Measurements from ENCODE around the gene EIF4E3. TPM values are rescaled to one million over a fixed set of nuclear protein-coding genes. Genes with fewer than 3 reads are reported as not detected.

EIF4E3 gene
- polyA plus RNA-seq, 1 donor (not counting 4 experiments of a cell fraction or from before 2014, with no cell fraction given): 2.2 TPM

- DNase-seq (ENCODE audit: low read depth, low spot score): no peak
- H3K79me2 ChIP-seq (ENCODE audit: control insufficient read depth, insufficient read depth, low read length): no peaks in the 10 kb centered on the region
- TF ChIP-seq CTCF (optimal IDR thresholded peaks at IDR 0.05 in 1 of 3, IDR thresholded peaks at IDR 0.05 in 1 of 3, conservative IDR thresholded peaks at IDR 0.05 in 1 of 3; ENCODE audit: extremely low read depth in 1 of 3, insufficient read depth in 2 of 3, low read length in 3 of 3) (no peak), EZH2 (IDR thresholded peaks at IDR 0.05; ENCODE audit: low read length) (no peak)
- no peak overlapping the region for H3K9ac ChIP-seq (ENCODE audit: control insufficient read depth, extremely low read depth, insufficient read depth, low read length)
- peaks cover 13% of the 10 kb centered on the region for H3K4me1 ChIP-seq (ENCODE audit: control insufficient read depth, extremely low read depth, insufficient read depth, low read length)
- no peak overlapping the region for H3K4me2 ChIP-seq (ENCODE audit: control insufficient read depth, extremely low read depth, insufficient read depth, low read depth, low read length)
- H3K36me3 ChIP-seq (ENCODE audit: control insufficient read depth in 2 of 2, extremely low read depth in 1 of 2, insufficient read depth in 2 of 2, low read length in 2 of 2): no peaks in the 10 kb centered on the region
- H3K27me3 ChIP-seq (ENCODE audit: control insufficient read depth, extremely low read depth, insufficient read depth, low read length): peaks cover 11% of the 10 kb centered on the region
- H2AFZ ChIP-seq (ENCODE audit: control insufficient read depth, low read length): no peak overlapping the region
- dilution Hi-C loops (cut with MboI; ENCODE audit: extremely low pct_ligation_motif_present, low sequenced_read_pairs): no loop called here
- H3K9me3 ChIP-seq (ENCODE audit: control insufficient read depth, low read depth, low read length): no peaks in the 10 kb centered on the region
- no peak overlapping the region for H3K27ac ChIP-seq (ENCODE audit: control insufficient read depth, insufficient read depth, low read length)
- no peak for FAIRE-seq
- H4K20me1 ChIP-seq (ENCODE audit: control insufficient read depth, extremely low read depth, insufficient read depth, low read length): no peaks in the 10 kb centered on the region
- no peaks in the 10 kb centered on the region for H3K9me1 ChIP-seq (ENCODE audit: control insufficient read depth, extremely low read depth, insufficient read depth, low read length)
- no peak overlapping the region for H3K4me3 ChIP-seq (ENCODE audit: control insufficient read depth in 2 of 3, extremely low read depth in 1 of 3, insufficient read depth in 2 of 3, low read depth in 1 of 3, low read length in 3 of 3)
These were observed 3.6 kb upstream of the EIF4E3 start for GRCh38 chr3:71728632-71729342.

- Histone ChIP-seq H3K27me3 (ENCODE audit: control insufficient read depth, extremely low read depth, insufficient read depth, low read length) (peaks cover 13% of the 10 kb centered on the region), H3K4me2 (ENCODE audit: control insufficient read depth, extremely low read depth, insufficient read depth, low read depth, low read length) (peak overlapping the region; percentile 34), H3K27ac (ENCODE audit: control insufficient read depth, insufficient read depth, low read length) (no peak overlapping the region), H3K9me1 (ENCODE audit: control insufficient read depth, extremely low read depth, insufficient read depth, low read length) (no peaks in the 10 kb centered on the region), H2AFZ (ENCODE audit: control insufficient read depth, low read length) (peak overlapping the region; percentile 66), H4K20me1 (ENCODE audit: control insufficient read depth, extremely low read depth, insufficient read depth, low read length) (no peaks in the 10 kb centered on the region), H3K9me3 (ENCODE audit: control insufficient read depth, low read depth, low read length) (no peaks in the 10 kb centered on the region), H3K79me2 (ENCODE audit: control insufficient read depth, insufficient read depth, low read length) (no peaks in the 10 kb centered on the region), H3K36me3 (ENCODE audit: control insufficient read depth in 2 of 2, extremely low read depth in 1 of 2, insufficient read depth in 2 of 2, low read length in 2 of 2) (no peaks in the 10 kb centered on the region), H3K4me3 (ENCODE audit: control insufficient read depth in 2 of 3, extremely low read depth in 1 of 3, insufficient read depth in 2 of 3, low read depth in 1 of 3, low read length in 3 of 3) (no peak overlapping the region), H3K9ac (ENCODE audit: control insufficient read depth, extremely low read depth, insufficient read depth, low read length) (no peak overlapping the region), H3K4me1 (ENCODE audit: control insufficient read depth, extremely low read depth, insufficient read depth, low read length) (peaks cover 13% of the 10 kb centered on the region)
- peak; percentile 73 for FAIRE-seq
- dilution Hi-C loops (cut with MboI; ENCODE audit: extremely low pct_ligation_motif_present, low sequenced_read_pairs): no loop called here
- TF ChIP-seq CTCF (optimal IDR thresholded peaks at IDR 0.05 in 1 of 3, IDR thresholded peaks at IDR 0.05 in 1 of 3, conservative IDR thresholded peaks at IDR 0.05 in 1 of 3; ENCODE audit: extremely low read depth in 1 of 3, insufficient read depth in 2 of 3, low read length in 3 of 3) (no peak), EZH2 (IDR thresholded peaks at IDR 0.05; ENCODE audit: low read length) (no peak)
- DNase-seq (ENCODE audit: low read depth, low spot score): no peak
These were observed 944 bp upstream of the EIF4E3 start for GRCh38 chr3:71726146-71726545.
